Neural cell (in vitro differentiated cells): ENCODE data around the gene GRM5.

Experiments
- CTCF ChIP-seq: fragments of 450-650 bp; IDR thresholded peaks from 2 replicates; pipeline ENCODE4 v1.5.1; 2014; ENCODE audit warnings: antibody characterized with exemption, mild to moderate bottlenecking, moderate library complexity; ENCODE audit not compliant: poor library complexity, severe bottlenecking
- EP300 ChIP-seq: fragments of 450-650 bp; conservative IDR thresholded peaks from 2 replicates; pipeline ENCODE4 v1.6.1; 2014; ENCODE audit warnings: antibody characterized with exemption, mild to moderate bottlenecking, moderate library complexity; ENCODE audit not compliant: poor library complexity, severe bottlenecking
- EZH2 ChIP-seq: fragments of 200-600, 300-800 bp; shearing (Covaris generic), sonication (generic); IDR thresholded peaks from 2 replicates; pipeline ENCODE4 v1.6.1; 2014; ENCODE audit warnings: antibody characterized with exemption, low read length, borderline replicate concordance, mild to moderate bottlenecking; ENCODE audit not compliant: insufficient read depth, poor library complexity, severe bottlenecking
- MXI1 ChIP-seq: fragments of 450-650 bp; conservative IDR thresholded peaks from 2 replicates; pipeline ENCODE4 v1.6.1; 2014; ENCODE audit warnings: antibody characterized with exemption, mild to moderate bottlenecking; ENCODE audit not compliant: poor library complexity, severe bottlenecking
- POLR2AphosphoS5 ChIP-seq: IDR thresholded peaks from 2 replicates; pipeline ENCODE4 v1.6.1; 2012
- RAD21 ChIP-seq: fragments of 450-650 bp; conservative IDR thresholded peaks from 2 replicates; pipeline ENCODE4 v1.6.1; 2014; ENCODE audit warnings: antibody characterized with exemption, mild to moderate bottlenecking, moderate library complexity
- TAF1 ChIP-seq: IDR thresholded peaks from 2 replicates; pipeline ENCODE4 v1.6.1; 2012; ENCODE audit warnings: low read depth
- TF ChIP-seq, protein P1 (sequence below): IDR thresholded peaks from 2 replicates; pipeline ENCODE4 v1.6.1; 2012; ENCODE audit warnings: borderline replicate concordance

DNA sequence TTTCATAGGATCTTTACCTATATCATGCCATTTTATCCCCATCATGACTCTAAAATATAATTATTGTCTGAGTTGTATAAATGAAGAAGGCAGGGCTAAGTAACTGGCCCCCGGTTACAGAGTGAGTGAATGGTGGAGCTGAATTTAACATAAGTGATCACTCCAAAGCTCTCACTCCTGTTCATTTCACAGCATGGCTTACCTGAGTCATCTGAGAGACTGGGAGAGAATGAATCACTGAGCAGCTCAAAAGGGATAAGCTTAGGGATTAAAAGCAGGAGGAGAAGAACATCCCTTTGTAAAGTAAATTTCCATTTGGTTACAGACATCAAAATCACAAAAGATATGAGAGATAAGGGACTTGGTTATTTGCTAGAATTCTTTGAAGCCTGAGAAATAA is 434.3 kb downstream of the GRM5 start:
- TF ChIP-seq EP300 (no peak), POLR2AphosphoS5 (no peak), CTCF (no peak), EZH2 (no peak), TAF1 (no peak), RAD21 (no peak), MXI1 (no peak)
- TF ChIP-seq, protein P1, sequence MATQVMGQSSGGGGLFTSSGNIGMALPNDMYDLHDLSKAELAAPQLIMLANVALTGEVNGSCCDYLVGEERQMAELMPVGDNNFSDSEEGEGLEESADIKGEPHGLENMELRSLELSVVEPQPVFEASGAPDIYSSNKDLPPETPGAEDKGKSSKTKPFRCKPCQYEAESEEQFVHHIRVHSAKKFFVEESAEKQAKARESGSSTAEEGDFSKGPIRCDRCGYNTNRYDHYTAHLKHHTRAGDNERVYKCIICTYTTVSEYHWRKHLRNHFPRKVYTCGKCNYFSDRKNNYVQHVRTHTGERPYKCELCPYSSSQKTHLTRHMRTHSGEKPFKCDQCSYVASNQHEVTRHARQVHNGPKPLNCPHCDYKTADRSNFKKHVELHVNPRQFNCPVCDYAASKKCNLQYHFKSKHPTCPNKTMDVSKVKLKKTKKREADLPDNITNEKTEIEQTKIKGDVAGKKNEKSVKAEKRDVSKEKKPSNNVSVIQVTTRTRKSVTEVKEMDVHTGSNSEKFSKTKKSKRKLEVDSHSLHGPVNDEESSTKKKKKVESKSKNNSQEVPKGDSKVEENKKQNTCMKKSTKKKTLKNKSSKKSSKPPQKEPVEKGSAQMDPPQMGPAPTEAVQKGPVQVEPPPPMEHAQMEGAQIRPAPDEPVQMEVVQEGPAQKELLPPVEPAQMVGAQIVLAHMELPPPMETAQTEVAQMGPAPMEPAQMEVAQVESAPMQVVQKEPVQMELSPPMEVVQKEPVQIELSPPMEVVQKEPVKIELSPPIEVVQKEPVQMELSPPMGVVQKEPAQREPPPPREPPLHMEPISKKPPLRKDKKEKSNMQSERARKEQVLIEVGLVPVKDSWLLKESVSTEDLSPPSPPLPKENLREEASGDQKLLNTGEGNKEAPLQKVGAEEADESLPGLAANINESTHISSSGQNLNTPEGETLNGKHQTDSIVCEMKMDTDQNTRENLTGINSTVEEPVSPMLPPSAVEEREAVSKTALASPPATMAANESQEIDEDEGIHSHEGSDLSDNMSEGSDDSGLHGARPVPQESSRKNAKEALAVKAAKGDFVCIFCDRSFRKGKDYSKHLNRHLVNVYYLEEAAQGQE, result no peak
